ENCODE data around the gene SIX3. TPM values are rescaled to one million over a fixed set of nuclear protein-coding genes. Genes with fewer than 3 reads are reported as not detected.

SIX3 gene
- total RNA-seq, 1 experiment from 2014 or later: not detected

DNA sequence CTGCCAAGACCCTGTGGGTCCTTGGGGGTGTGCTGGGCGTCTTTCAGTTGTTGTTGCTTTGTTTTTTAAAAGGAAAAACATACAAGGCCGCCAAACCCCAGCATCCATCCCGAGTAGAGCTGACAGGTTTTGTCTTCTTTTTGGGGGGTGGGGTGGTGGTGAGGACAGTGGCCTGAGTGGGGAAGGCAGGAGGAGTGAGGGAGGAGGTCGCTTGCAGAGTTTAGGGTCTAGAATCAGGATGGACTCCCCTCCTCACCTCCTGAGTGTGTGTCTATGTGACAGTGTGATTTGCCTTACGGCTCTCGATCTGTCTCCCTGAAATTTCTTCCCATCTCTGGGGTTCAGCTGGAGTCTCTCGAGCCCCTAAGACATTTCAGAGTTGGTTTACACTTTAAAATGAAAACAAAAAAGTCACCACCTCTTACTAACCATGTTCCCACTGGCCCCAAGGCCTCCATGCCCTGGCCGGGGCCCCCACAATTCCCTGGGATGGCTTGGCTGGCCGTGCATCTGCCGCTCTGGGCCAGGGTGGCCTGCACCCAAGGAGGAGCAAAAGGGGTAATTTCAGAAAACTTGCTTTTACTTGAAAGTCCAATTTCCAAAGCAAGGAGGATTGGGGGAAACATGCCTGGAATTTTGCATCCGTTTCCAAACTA, 5.0 kb downstream of the SIX3 start:
- H3K27me3 Mint-ChIP-seq (ENCODE audit: insufficient read depth, unreplicated experiment): peaks cover 30% of the 10 kb centered on the region
- no TSS peak for BruUV-seq (replicated peaks)
- H3K4me1 Mint-ChIP-seq (ENCODE audit: insufficient read depth, unreplicated experiment): peaks cover 7% of the 10 kb centered on the region
- intact Hi-C loops (cut with micrococcal nuclease): no loop called here
- no peaks in the 10 kb centered on the region for H3K9me3 Mint-ChIP-seq (ENCODE audit: unreplicated experiment)
- TF ChIP-seq, protein P1, sequence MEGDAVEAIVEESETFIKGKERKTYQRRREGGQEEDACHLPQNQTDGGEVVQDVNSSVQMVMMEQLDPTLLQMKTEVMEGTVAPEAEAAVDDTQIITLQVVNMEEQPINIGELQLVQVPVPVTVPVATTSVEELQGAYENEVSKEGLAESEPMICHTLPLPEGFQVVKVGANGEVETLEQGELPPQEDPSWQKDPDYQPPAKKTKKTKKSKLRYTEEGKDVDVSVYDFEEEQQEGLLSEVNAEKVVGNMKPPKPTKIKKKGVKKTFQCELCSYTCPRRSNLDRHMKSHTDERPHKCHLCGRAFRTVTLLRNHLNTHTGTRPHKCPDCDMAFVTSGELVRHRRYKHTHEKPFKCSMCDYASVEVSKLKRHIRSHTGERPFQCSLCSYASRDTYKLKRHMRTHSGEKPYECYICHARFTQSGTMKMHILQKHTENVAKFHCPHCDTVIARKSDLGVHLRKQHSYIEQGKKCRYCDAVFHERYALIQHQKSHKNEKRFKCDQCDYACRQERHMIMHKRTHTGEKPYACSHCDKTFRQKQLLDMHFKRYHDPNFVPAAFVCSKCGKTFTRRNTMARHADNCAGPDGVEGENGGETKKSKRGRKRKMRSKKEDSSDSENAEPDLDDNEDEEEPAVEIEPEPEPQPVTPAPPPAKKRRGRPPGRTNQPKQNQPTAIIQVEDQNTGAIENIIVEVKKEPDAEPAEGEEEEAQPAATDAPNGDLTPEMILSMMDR (IDR thresholded peaks at IDR 0.05; ENCODE audit: unreplicated experiment): no peak
- H3K36me3 Mint-ChIP-seq (ENCODE audit: insufficient read depth, unreplicated experiment): no peaks in the 10 kb centered on the region
- DNase-seq (ENCODE audit: unreplicated experiment): no peak
- no peak overlapping the region for H3K4me3 Mint-ChIP-seq (ENCODE audit: unreplicated experiment)
- CTCF ChIA-PET: interaction anchor here (1.4 to 2.5 kb wide), 2 partner anchors 9 to 467 kb away, joined by 6 to 10 read pairs; no protein-coding TSS in a partner anchor
- H3K27ac Mint-ChIP-seq (ENCODE audit: low read depth, unreplicated experiment): no peak overlapping the region
- POLR2A ChIA-PET: no interaction called here

DNA sequence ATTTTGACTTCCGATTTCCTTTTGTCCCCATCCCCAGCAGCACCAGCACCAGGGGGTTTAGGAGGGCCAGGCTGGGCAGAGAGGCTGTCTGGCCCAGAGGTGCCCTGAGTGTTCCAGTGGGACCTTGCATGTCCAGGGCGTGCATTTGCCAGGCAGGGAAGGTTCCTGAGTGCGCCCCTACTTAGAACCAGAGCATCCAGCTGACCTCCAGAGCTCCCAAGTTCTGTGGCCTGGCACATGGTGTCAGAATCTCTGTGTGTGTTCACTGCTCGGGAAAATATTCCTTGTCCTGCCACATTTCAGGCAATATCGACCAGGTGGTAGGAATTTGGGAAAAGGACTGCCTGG, 5.5 kb downstream of the SIX3 start:
- CTCF ChIA-PET: interaction anchor here (1.4 to 2.5 kb wide), 2 partner anchors 8 to 467 kb away, joined by 6 to 10 read pairs; no protein-coding TSS in a partner anchor
- Mint-ChIP-seq H3K9me3 (ENCODE audit: unreplicated experiment) (no peaks in the 10 kb centered on the region), H3K4me1 (ENCODE audit: insufficient read depth, unreplicated experiment) (peaks cover 2% of the 10 kb centered on the region), H3K36me3 (ENCODE audit: insufficient read depth, unreplicated experiment) (no peaks in the 10 kb centered on the region), H3K4me3 (ENCODE audit: unreplicated experiment) (no peak overlapping the region), H3K27me3 (ENCODE audit: insufficient read depth, unreplicated experiment) (peaks cover 34% of the 10 kb centered on the region), H3K27ac (ENCODE audit: low read depth, unreplicated experiment) (no peak overlapping the region)
- TF ChIP-seq, protein P1 (IDR thresholded peaks at IDR 0.05; ENCODE audit: unreplicated experiment): no peak
- intact Hi-C loops (cut with micrococcal nuclease): no loop called here
- no TSS peak for BruUV-seq (replicated peaks)
- DNase-seq (ENCODE audit: unreplicated experiment): no peak
- POLR2A ChIA-PET: no interaction called here

DNA sequence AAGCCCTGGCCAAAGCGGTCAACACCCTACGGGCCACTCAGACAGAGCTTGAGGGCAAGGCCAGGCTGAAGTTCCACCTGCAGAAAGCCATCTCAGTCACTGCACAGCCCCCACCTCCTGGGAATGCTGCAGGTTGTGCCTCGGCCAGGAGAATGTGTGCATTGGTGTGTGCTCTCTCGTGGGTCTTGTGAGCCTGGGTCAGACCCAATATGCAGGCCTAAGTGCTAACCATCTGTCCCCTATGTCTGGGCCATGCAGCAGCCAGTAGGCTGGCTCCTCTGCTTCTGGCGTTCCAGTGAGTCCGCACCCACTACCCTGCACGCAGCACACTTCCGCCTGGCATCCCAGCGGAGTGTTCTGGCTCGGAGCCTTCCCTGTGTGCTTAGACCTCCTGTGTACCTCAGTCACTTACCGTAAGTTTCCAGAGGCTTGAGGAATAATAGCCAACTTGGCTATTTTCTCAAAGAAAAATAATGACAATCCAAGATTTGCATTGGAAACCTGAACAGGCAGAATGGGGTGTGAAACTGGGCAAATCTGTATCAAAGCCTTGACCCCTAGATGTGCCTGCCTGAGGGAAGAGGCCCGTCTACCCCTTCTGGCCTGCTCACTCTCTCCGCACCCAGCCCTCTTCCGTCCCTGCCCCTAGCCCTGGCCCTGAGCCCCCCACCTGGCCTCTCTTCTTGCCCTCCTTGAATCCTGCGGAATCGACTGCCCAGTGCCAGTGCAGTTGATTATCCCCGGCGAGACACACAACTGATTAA, 7.2 kb downstream of the SIX3 start:
- ChIA-PET CTCF (no interaction called here), POLR2A (no interaction called here)
- intact Hi-C loops (cut with micrococcal nuclease): no loop called here
- no TSS peak for BruUV-seq (replicated peaks)
- peaks cover 42% of the 10 kb centered on the region for H3K27me3 Mint-ChIP-seq (ENCODE audit: insufficient read depth, unreplicated experiment)
- no peaks in the 10 kb centered on the region for H3K36me3 Mint-ChIP-seq (ENCODE audit: insufficient read depth, unreplicated experiment)
- no peaks in the 10 kb centered on the region for H3K9me3 Mint-ChIP-seq (ENCODE audit: unreplicated experiment)
- no peak for DNase-seq (ENCODE audit: unreplicated experiment)
- H3K4me1 Mint-ChIP-seq (ENCODE audit: insufficient read depth, unreplicated experiment): no peaks in the 10 kb centered on the region
- H3K4me3 Mint-ChIP-seq (ENCODE audit: unreplicated experiment): no peak overlapping the region
- TF ChIP-seq, protein P1 (IDR thresholded peaks at IDR 0.05; ENCODE audit: unreplicated experiment): no peak
- no peak overlapping the region for H3K27ac Mint-ChIP-seq (ENCODE audit: low read depth, unreplicated experiment)

DNA sequence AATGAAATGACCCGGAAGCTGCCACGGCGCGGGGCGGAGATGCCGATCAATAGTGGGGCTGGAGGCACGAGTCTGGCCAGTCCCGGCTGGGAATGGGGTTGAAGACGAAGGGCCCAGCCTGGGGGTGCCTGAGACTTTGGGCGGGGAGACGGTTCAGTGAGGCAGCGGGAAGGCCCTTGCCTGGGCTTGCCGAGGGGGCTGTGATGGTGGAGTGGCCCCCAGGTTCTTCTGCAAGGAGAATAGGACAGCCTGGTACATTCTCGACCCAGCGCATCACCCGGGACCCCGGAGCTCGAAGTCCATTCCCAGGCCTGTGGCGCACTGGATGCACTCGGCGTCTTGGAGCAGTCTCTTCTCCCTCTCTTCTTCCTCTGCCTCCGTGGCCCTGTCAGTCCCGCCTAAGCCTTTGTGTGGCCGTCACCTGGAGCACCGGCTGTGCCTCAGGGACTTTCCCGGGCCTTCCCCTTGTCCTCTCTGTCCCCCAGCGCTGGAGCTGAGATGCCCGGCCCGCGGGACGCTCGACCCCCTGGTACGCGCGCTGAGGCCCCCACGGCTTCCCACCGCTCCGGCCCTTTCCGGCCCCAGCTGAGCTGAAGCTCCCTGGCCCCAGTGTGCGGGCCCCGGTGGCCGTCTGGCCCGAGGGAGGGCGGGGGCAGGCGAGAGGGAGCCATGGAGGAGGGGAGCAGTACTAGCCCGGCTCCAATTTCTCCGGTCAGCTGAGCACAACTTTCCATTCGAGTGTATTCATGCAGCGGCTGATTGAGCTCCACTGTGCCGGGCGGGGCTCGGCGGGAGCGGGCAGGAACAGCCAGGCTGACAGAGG, 8.0 kb downstream of the SIX3 start:
- H3K4me1 Mint-ChIP-seq (ENCODE audit: insufficient read depth, unreplicated experiment): no peaks in the 10 kb centered on the region

More for the DNA sequence above, 8.0 kb downstream of the SIX3 start:
- intact Hi-C loops (cut with micrococcal nuclease): no loop called here
- H3K27ac Mint-ChIP-seq (ENCODE audit: low read depth, unreplicated experiment): no peak overlapping the region
- H3K36me3 Mint-ChIP-seq (ENCODE audit: insufficient read depth, unreplicated experiment): no peaks in the 10 kb centered on the region
- H3K9me3 Mint-ChIP-seq (ENCODE audit: unreplicated experiment): no peaks in the 10 kb centered on the region
- no TSS peak for BruUV-seq (replicated peaks)
- DNase-seq (ENCODE audit: unreplicated experiment): no peak
- ChIA-PET CTCF (interaction anchor here (0.5 kb wide), 1 partner anchor 25 kb away, joined by 4 read pairs; no protein-coding TSS in a partner anchor), POLR2A (no interaction called here)
- no peak overlapping the region for H3K4me3 Mint-ChIP-seq (ENCODE audit: unreplicated experiment)
- TF ChIP-seq, protein P1 (IDR thresholded peaks at IDR 0.05; ENCODE audit: unreplicated experiment): no peak
- H3K27me3 Mint-ChIP-seq (ENCODE audit: insufficient read depth, unreplicated experiment): peaks cover 48% of the 10 kb centered on the region
